Measurements from ENCODE around the gene AHCTF1. TPM values are rescaled to one million over a fixed set of nuclear protein-coding genes. Genes with fewer than 3 reads are reported as not detected.
A peak's percentile ranks its signal among the peaks of the same experiment; 100 is the strongest.
"Not testable (repeated sequence)": the region's sequence is repeated elsewhere in the genome, so short reads cannot be mapped to it uniquely, and the experiment has no call there.

The AHCTF1 gene
- total RNA-seq, 1 experiment from 2014 or later: 43.4 TPM

GRCh38 chr1:246837418-246838117 lies 94.2 kb downstream of the AHCTF1 start:
- no peaks in the 10 kb centered on the region for H3K27me3 ChIP-seq (ENCODE audit: control insufficient read depth, insufficient read depth, low read length)

GRCh38 chr1:246836209-246836966 lies 95.4 kb downstream of the AHCTF1 start:
- Histone ChIP-seq H3K4me3 (ENCODE audit: insufficient read depth, low read depth, low read length) (no peak overlapping the region), H3K36me3 (replicated peaks; ENCODE audit: control insufficient read depth, insufficient read depth, low read length) (no peaks in the 10 kb centered on the region; the same call in 1 of the 2 replicates), H3K27me3 (ENCODE audit: control insufficient read depth, insufficient read depth, low read length) (no peaks in the 10 kb centered on the region)
- no peak for DNase-seq

More at GRCh38 chr1:246837418-246838117, 94.2 kb downstream of the AHCTF1 start:
- Histone ChIP-seq H3K4me3 (ENCODE audit: insufficient read depth, low read depth, low read length) (no peak overlapping the region), H3K36me3 (replicated peaks; ENCODE audit: control insufficient read depth, insufficient read depth, low read length) (no peaks in the 10 kb centered on the region; the same call in 1 of the 2 replicates)
- no peak for DNase-seq

GRCh38 chr1:246831543-246831942 lies 100.2 kb downstream of the AHCTF1 start:
- Histone ChIP-seq H3K27me3 (ENCODE audit: control insufficient read depth, insufficient read depth, low read length) (no peaks in the 10 kb centered on the region), H3K36me3 (replicated peaks; ENCODE audit: control insufficient read depth, insufficient read depth, low read length) (no peaks in the 10 kb centered on the region), H3K4me3 (ENCODE audit: insufficient read depth, low read depth, low read length) (no peak overlapping the region)
- no peak for DNase-seq

GRCh38 chr1:246828818-246829217 lies 102.9 kb downstream of the AHCTF1 start:
- no peak for DNase-seq
- H3K27me3 ChIP-seq (ENCODE audit: control insufficient read depth, insufficient read depth, low read length): no peaks in the 10 kb centered on the region
- H3K4me3 ChIP-seq (ENCODE audit: insufficient read depth, low read depth, low read length): no peak overlapping the region

GRCh38 chr1:246827396-246827795 lies 104.4 kb downstream of the AHCTF1 start:
- Histone ChIP-seq H3K4me3 (ENCODE audit: insufficient read depth, low read depth, low read length) (no peak overlapping the region), H3K36me3 (replicated peaks; ENCODE audit: control insufficient read depth, insufficient read depth, low read length) (no peaks in the 10 kb centered on the region), H3K27me3 (ENCODE audit: control insufficient read depth, insufficient read depth, low read length) (no peaks in the 10 kb centered on the region)
- no peak for DNase-seq

More at GRCh38 chr1:246828818-246829217, 102.9 kb downstream of the AHCTF1 start:
- H3K36me3 ChIP-seq (replicated peaks; ENCODE audit: control insufficient read depth, insufficient read depth, low read length): no peaks in the 10 kb centered on the region

GRCh38 chr1:246825557-246826175 lies 106.1 kb downstream of the AHCTF1 start:
- DNase-seq: no peak
- Histone ChIP-seq H3K27me3 (ENCODE audit: control insufficient read depth, insufficient read depth, low read length) (no peaks in the 10 kb centered on the region), H3K4me3 (ENCODE audit: insufficient read depth, low read depth, low read length) (no peak overlapping the region), H3K36me3 (replicated peaks; ENCODE audit: control insufficient read depth, insufficient read depth, low read length) (no peaks in the 10 kb centered on the region)

- H3K36me3 ChIP-seq (replicated peaks; ENCODE audit: control insufficient read depth, insufficient read depth, low read length): no peaks in the 10 kb centered on the region
- no peak overlapping the region for H3K4me3 ChIP-seq (ENCODE audit: insufficient read depth, low read depth, low read length)
- H3K27me3 ChIP-seq (ENCODE audit: control insufficient read depth, insufficient read depth, low read length): no peaks in the 10 kb centered on the region
- no peak for DNase-seq
These were observed 107.2 kb downstream of the AHCTF1 start for GRCh38 chr1:246824541-246824940.

- DNase-seq; H3K36me3 ChIP-seq (replicated peaks; ENCODE audit: control insufficient read depth, insufficient read depth, low read length); H3K4me3 ChIP-seq (ENCODE audit: insufficient read depth, low read depth, low read length); H3K27me3 ChIP-seq (ENCODE audit: control insufficient read depth, insufficient read depth, low read length): not testable (repeated sequence)
These were observed 109.6 kb downstream of the AHCTF1 start for GRCh38 chr1:246822154-246822553.

- no peaks in the 10 kb centered on the region for H3K36me3 ChIP-seq (replicated peaks; ENCODE audit: control insufficient read depth, insufficient read depth, low read length)
- H3K4me3 ChIP-seq (ENCODE audit: insufficient read depth, low read depth, low read length): no peak overlapping the region
- H3K27me3 ChIP-seq (ENCODE audit: control insufficient read depth, insufficient read depth, low read length): no peaks in the 10 kb centered on the region
- no peak for DNase-seq
These were observed 111.1 kb downstream of the AHCTF1 start for GRCh38 chr1:246820666-246821065.

- H3K27me3 ChIP-seq (ENCODE audit: control insufficient read depth, insufficient read depth, low read length); H3K36me3 ChIP-seq (replicated peaks; ENCODE audit: control insufficient read depth, insufficient read depth, low read length); H3K4me3 ChIP-seq (ENCODE audit: insufficient read depth, low read depth, low read length): not testable (repeated sequence)
- peak; percentile 38 for DNase-seq
These were observed 114.0 kb downstream of the AHCTF1 start for GRCh38 chr1:246817778-246818177.

GRCh38 chr1:246815693-246816270 lies 116.0 kb downstream of the AHCTF1 start:
- Histone ChIP-seq H3K4me3 (ENCODE audit: insufficient read depth, low read depth, low read length) (no peak overlapping the region), H3K36me3 (replicated peaks; ENCODE audit: control insufficient read depth, insufficient read depth, low read length) (no peaks in the 10 kb centered on the region), H3K27me3 (ENCODE audit: control insufficient read depth, insufficient read depth, low read length) (no peaks in the 10 kb centered on the region)
- no peak for DNase-seq

GRCh38 chr1:246814890-246815289 lies 116.9 kb downstream of the AHCTF1 start:
- Histone ChIP-seq H3K4me3 (ENCODE audit: insufficient read depth, low read depth, low read length) (no peak overlapping the region), H3K36me3 (replicated peaks; ENCODE audit: control insufficient read depth, insufficient read depth, low read length) (no peaks in the 10 kb centered on the region), H3K27me3 (ENCODE audit: control insufficient read depth, insufficient read depth, low read length) (no peaks in the 10 kb centered on the region)
- DNase-seq: no peak

GRCh38 chr1:246813325-246813724 lies 118.4 kb downstream of the AHCTF1 start:
- not testable (repeated sequence) for H3K4me3 ChIP-seq (ENCODE audit: insufficient read depth, low read depth, low read length); H3K36me3 ChIP-seq (replicated peaks; ENCODE audit: control insufficient read depth, insufficient read depth, low read length); DNase-seq; H3K27me3 ChIP-seq (ENCODE audit: control insufficient read depth, insufficient read depth, low read length)

- Histone ChIP-seq H3K4me3 (ENCODE audit: insufficient read depth, low read depth, low read length) (no peak overlapping the region), H3K27me3 (ENCODE audit: control insufficient read depth, insufficient read depth, low read length) (no peaks in the 10 kb centered on the region), H3K36me3 (replicated peaks; ENCODE audit: control insufficient read depth, insufficient read depth, low read length) (no peaks in the 10 kb centered on the region)
- no peak for DNase-seq
These were observed 119.8 kb downstream of the AHCTF1 start for GRCh38 chr1:246811985-246812384.
